SK-N-SH (cell line): ENCODE measurements around the gene ALOX5AP. TPM values are rescaled to one million over a fixed set of nuclear protein-coding genes. Genes with fewer than 3 reads are reported as not detected.

Experiments used
- CTCF ChIA-PET: fragments of 300-600, 350-600 bp; formaldehyde crosslinking; extraction: SDS; loops from one replicate; lab custom pipeline; 2021; lab: Yijun Ruan, JAX
- POLR2A ChIA-PET: fragments of 350-600 bp; sonication (Branson Sonifier 250); formaldehyde crosslinking; extraction: SDS; loops from one replicate; lab custom pipeline; 2020; ENCODE audit warnings: antibody characterized with exemption, inconsistent platforms; lab: Yijun Ruan, JAX
- DNase-seq: peaks from one replicate; pipeline ENCODE4 v3.0.0; 2012
- H2AFZ ChIP-seq: fragments of 200-600 bp; sonication (generic); 2 replicates; pipeline ENCODE4 v1.8.1; 2016; ENCODE audit warnings: antibody characterized with exemption, mild to moderate bottlenecking, low read depth
- H3F3A ChIP-seq: fragments of 200-600 bp; sonication (generic); replicated peaks from 2 replicates; pipeline ENCODE3; 2016; ENCODE audit warnings: antibody characterized with exemption, mild to moderate bottlenecking; ENCODE audit not compliant: insufficient read depth
- H3K27ac ChIP-seq, 2 experiments: fragments of 200-500 bp in 1 of 2; fragments of 200-600 bp in 1 of 2; sonication (Bioruptor generic) in 1 of 2; sonication (generic), shearing (Covaris generic) in 1 of 2; 2 replicates each; pipeline versions ENCODE4 v1.5.1 to v1.6.1; 2014 to 2016; ENCODE audit warnings: low read depth in 2 of 2, inconsistent platforms in 1 of 2, low read length in 1 of 2, mild to moderate bottlenecking in 1 of 2, mixed read lengths in 1 of 2
- H3K27me3 ChIP-seq: fragments of 200-600 bp; sonication (generic), shearing (Covaris generic); 2 replicates; pipeline ENCODE4 v1.6.1; 2016; ENCODE audit warnings: mixed run types; ENCODE audit not compliant: insufficient read depth
- H3K36me3 ChIP-seq, 2 experiments: fragments of 200-500 bp in 1 of 2; fragments of 200-600 bp in 1 of 2; sonication (Bioruptor generic) in 1 of 2; sonication (generic) in 1 of 2; replicated peaks in 1 of 2; 2 replicates each; pipeline versions ENCODE3 to v1.5.1; 2014 to 2016; ENCODE audit warnings: low read length in 1 of 2, mild to moderate bottlenecking in 1 of 2; ENCODE audit not compliant: insufficient read depth in 2 of 2, control insufficient read depth in 1 of 2
- H3K4me1 ChIP-seq, 2 experiments: fragments of 200-500 bp in 1 of 2; fragments of 200-600 bp in 1 of 2; sonication (Bioruptor generic) in 1 of 2; sonication (generic), shearing (Covaris generic) in 1 of 2; 2 replicates each; pipeline versions ENCODE4 v1.5.1 to v1.6.1; 2014 to 2016; ENCODE audit warnings: low read depth in 1 of 2, low read length in 1 of 2, mixed run types in 1 of 2; ENCODE audit not compliant: insufficient read depth in 2 of 2, control insufficient read depth in 1 of 2
- H3K4me2 ChIP-seq: fragments of 200-600 bp; sonication (generic), shearing (Covaris generic); 2 replicates; pipeline ENCODE4 v1.6.1; 2017; ENCODE audit warnings: mixed run types
- H3K4me3 ChIP-seq, 2 experiments: fragments of 200-500 bp in 1 of 2; fragments of 200-600 bp in 1 of 2; sonication (Bioruptor generic) in 1 of 2; sonication (generic), shearing (Covaris generic) in 1 of 2; 2 replicates each; pipeline versions ENCODE4 v1.5.1 to v1.8.1; 2014 to 2016; ENCODE audit warnings: low read depth in 2 of 2, inconsistent platforms in 1 of 2, low read length in 1 of 2, mild to moderate bottlenecking in 1 of 2, mixed read lengths in 1 of 2, moderate library complexity in 1 of 2
- H3K79me2 ChIP-seq: fragments of 200-600 bp; sonication (generic); 2 replicates; pipeline ENCODE4 v1.8.1; 2017; ENCODE audit warnings: mild to moderate bottlenecking; ENCODE audit not compliant: insufficient read depth
- H3K9ac ChIP-seq: fragments of 200-600 bp; sonication (generic); 2 replicates; pipeline ENCODE4 v1.6.1; 2017; ENCODE audit warnings: mixed run types
- H3K9me2 ChIP-seq: fragments of 200-600 bp; sonication (generic); 2 replicates; pipeline ENCODE4 v1.6.1; 2017; ENCODE audit warnings: mixed run types
- H3K9me3 ChIP-seq: fragments of 200-600 bp; sonication (generic); 2 replicates; pipeline ENCODE4 v1.6.1; 2017; ENCODE audit warnings: mixed run types, mild to moderate bottlenecking, moderate library complexity
- H4K20me1 ChIP-seq: fragments of 200-600 bp; sonication (generic); 2 replicates; pipeline ENCODE4 v1.6.1; 2017; ENCODE audit warnings: mild to moderate bottlenecking, mixed run types; ENCODE audit not compliant: insufficient read depth
- CHD2 ChIP-seq: fragments of 150-350 bp; IDR thresholded peaks from 2 replicates; pipeline ENCODE4 v1.6.1; 2018; ENCODE audit warnings: low read length; ENCODE audit not compliant: partially characterized antibody
- CTCF ChIP-seq: fragments of 200-600 bp; sonication (generic); IDR thresholded peaks from 2 replicates; pipeline ENCODE4 v1.6.1; 2017; ENCODE audit warnings: antibody characterized with exemption, mild to moderate bottlenecking, moderate library complexity
- EZH2phosphoT487 ChIP-seq: fragments of 200-600 bp; sonication (generic); IDR thresholded peaks from 2 replicates; pipeline ENCODE4 v1.6.1; 2017; ENCODE audit warnings: low read depth, mixed run types, mild to moderate bottlenecking, antibody characterized with exemption, moderate library complexity, borderline replicate concordance
- FOSL2 ChIP-seq: IDR thresholded peaks from 2 replicates; pipeline ENCODE4 v1.4.0; 2012; ENCODE audit warnings: low read depth, mild to moderate bottlenecking, moderate library complexity, borderline replicate concordance
- FOXM1 ChIP-seq: IDR thresholded peaks from 2 replicates; pipeline ENCODE4 v1.4.0; 2012; ENCODE audit warnings: low read depth, mild to moderate bottlenecking
- GABPA ChIP-seq: IDR thresholded peaks from 2 replicates; pipeline ENCODE4 v1.4.0; 2012; ENCODE audit warnings: low read depth, mild to moderate bottlenecking
- GATA2 ChIP-seq: sonication (generic); formaldehyde crosslinking; IDR thresholded peaks from 2 replicates; pipeline ENCODE4 v1.5.0; 2020; ENCODE audit warnings: mild to moderate bottlenecking, missing genetic modification reagents
- IRF3 ChIP-seq: fragments of 150-350 bp; IDR thresholded peaks from 2 replicates; pipeline ENCODE4 v1.6.1; 2016; ENCODE audit warnings: mild to moderate bottlenecking, low read depth, low read length
- MAX ChIP-seq: IDR thresholded peaks from 2 replicates; pipeline ENCODE4 v1.4.0; 2012; ENCODE audit warnings: low read depth
- MXI1 ChIP-seq: IDR thresholded peaks from 2 replicates; pipeline ENCODE4 v1.6.1; 2012; ENCODE audit warnings: mild to moderate bottlenecking, low read depth, low read length, improper control_type of control experiment
- PBX3 ChIP-seq: IDR thresholded peaks from 2 replicates; pipeline ENCODE4; 2012
- SMC3 ChIP-seq: IDR thresholded peaks from 2 replicates; pipeline ENCODE4 v1.6.1; 2012; ENCODE audit warnings: low read depth, low read length, improper control_type of control experiment
- TCF12 ChIP-seq: IDR thresholded peaks from 2 replicates; pipeline ENCODE4 v1.4.0; 2012
- USF1 ChIP-seq: IDR thresholded peaks from 2 replicates; pipeline ENCODE4 v1.4.0; 2012; ENCODE audit warnings: low read depth, borderline replicate concordance
- ZBTB33 ChIP-seq: IDR thresholded peaks from 2 replicates; pipeline ENCODE4 v1.4.0; 2012; ENCODE audit warnings: low read depth, borderline replicate concordance
- WGBS: methylation state at CpG from one replicate; pipeline ENCODE4 v1.1.6; 2017; ENCODE audit warnings: low lambda C conversion rate; 5-methylcytosine and 5-hydroxymethylcytosine counted together
- polyA plus RNA-seq, 3 experiments: library from polyadenylated mRNA; depleted of rRNA; stranded (reverse); fragments of >200 nt; gene quantifications; 2 replicates each; pipeline ENCODE4 v1.2.3, GENCODE V29; 2012

The ALOX5AP gene
- polyA plus RNA-seq, 1 of the 3 experiments (the other 2 are of a cell fraction): 1.3 TPM

GRCh38 chr13:30720172-30720869 is 15.0 kb upstream of the ALOX5AP start:
- DNase-seq: no peak
- Histone ChIP-seq H3K4me3 (no peak overlapping the region), H3K9ac (no peak overlapping the region; the same call in 1 of the 2 replicates), H3K9me2 (no peaks in the 10 kb centered on the region), H3K79me2 (no peaks in the 10 kb centered on the region)
- POLR2A ChIA-PET: no interaction called here
- WGBS: 95% methylated on average over 3 of the region's 3 CpGs
- no peak for TF ChIP-seq PBX3
- no peak for TF ChIP-seq FOSL2
- TF ChIP-seq GATA2 (CRISPR knock-in tag): no peak
- no peak for TF ChIP-seq EZH2phosphoT487
- TF ChIP-seq GABPA: no peak
- TF ChIP-seq FOXM1: no peak
- no peak for TF ChIP-seq CTCF
- no peak for TF ChIP-seq CHD2
- no peak for TF ChIP-seq USF1
- no peak for TF ChIP-seq MXI1
- TF ChIP-seq MAX: no peak
- TF ChIP-seq, all 33 proteins: peak for 0
- CTCF ChIA-PET: no interaction called here
- Histone ChIP-seq H3K27ac (peak overlapping the region in 1 of 2 experiments; percentile 73; a peak in 2 of 4 replicates), H3K36me3 (no peaks in the 10 kb centered on the region), H2AFZ (no peak overlapping the region), H3K27me3 (no peaks in the 10 kb centered on the region), H3K9me3 (no peaks in the 10 kb centered on the region), H3F3A (peaks cover 11% of the 10 kb centered on the region), H3K4me1 (peaks cover 0 to 14% of the 10 kb centered on the region in 2 experiments; a peak in 1 of 4 replicates), H3K4me2 (no peak overlapping the region), H4K20me1 (no peaks in the 10 kb centered on the region)

- Histone ChIP-seq H3K9me2 (no peaks in the 10 kb centered on the region), H3F3A (peaks cover 19% of the 10 kb centered on the region), H2AFZ (no peak overlapping the region), H4K20me1 (no peaks in the 10 kb centered on the region), H3K4me1 (peaks cover 0 to 14% of the 10 kb centered on the region in 2 experiments; a peak in 1 of 4 replicates), H3K4me3 (no peak overlapping the region), H3K9me3 (no peaks in the 10 kb centered on the region), H3K36me3 (no peaks in the 10 kb centered on the region), H3K79me2 (no peaks in the 10 kb centered on the region), H3K4me2 (no peak overlapping the region), H3K27me3 (no peaks in the 10 kb centered on the region), H3K9ac (no peak overlapping the region), H3K27ac (no peak overlapping the region)
- no peak for DNase-seq
- ChIA-PET CTCF (no interaction called here), POLR2A (no interaction called here)
- 78% methylated on average over 4 of the region's 4 CpGs for WGBS
- TF ChIP-seq SMC3: no peak
- no peak for TF ChIP-seq TCF12
- TF ChIP-seq ZBTB33: no peak
- TF ChIP-seq PBX3: no peak
- TF ChIP-seq CTCF: no peak
- TF ChIP-seq GABPA: no peak
- TF ChIP-seq IRF3: no peak
Measured at GRCh38 chr13:30721936-30722335, 13.4 kb upstream of the ALOX5AP start.
